K562 (cell line): ENCODE results near the gene CCDC124. TPM values are rescaled to one million over a fixed set of nuclear protein-coding genes. Genes with fewer than 3 reads are reported as not detected.
A peak's percentile ranks its signal among the peaks of the same experiment; 100 is the strongest.

ENCODE experiments used
- ARID2 ChIP-seq: fragments of 450-650 bp; IDR thresholded peaks from 2 replicates; pipeline ENCODE4 v1.6.1; 2017; ENCODE audit warnings: antibody characterized with exemption, mild to moderate bottlenecking
- BCL6 ChIP-seq: fragments of 250-450 bp; sonication (Bioruptor Pico); IDR thresholded peaks from 2 replicates; pipeline ENCODE4 v1.4.0; 2020
- C11orf30 ChIP-seq: fragments of 450-650 bp; IDR thresholded peaks from 2 replicates; pipeline ENCODE4 v1.6.1; 2016; ENCODE audit warnings: low read depth, mild to moderate bottlenecking
- DMBX1 ChIP-seq: fragments of 250-450 bp; sonication (Bioruptor Pico); IDR thresholded peaks from 2 replicates; pipeline ENCODE4 v1.8.0; 2022; ENCODE audit warnings: inconsistent platforms, mild to moderate bottlenecking, moderate library complexity, borderline replicate concordance
- ELF4 ChIP-seq: fragments of 450-650 bp; formaldehyde crosslinking; IDR thresholded peaks from 2 replicates; pipeline ENCODE4 v1.4.0; 2022; ENCODE audit warnings: missing genetic modification characterization
- NCOA1 ChIP-seq: fragments of 450-650 bp; IDR thresholded peaks from 2 replicates; pipeline ENCODE4 v1.6.1; 2016; ENCODE audit warnings: low read depth
- NONO ChIP-seq, 2 experiments: fragments of 200-400 bp in 1 of 2; fragments of 450-650 bp in 1 of 2; formaldehyde crosslinking in 1 of 2; IDR thresholded peaks; 2 replicates each; pipeline ENCODE4 v1.6.1; 2017; ENCODE audit warnings: low read depth in 2 of 2, mild to moderate bottlenecking in 2 of 2, moderate library complexity in 2 of 2, low read length in 1 of 2
- NR2C1 ChIP-seq, 2 experiments: fragments of 450-650 bp; IDR thresholded peaks; 2 replicates each; pipeline ENCODE4 v1.6.1; 2017; ENCODE audit warnings: mild to moderate bottlenecking in 2 of 2, antibody characterized with exemption in 1 of 2, inconsistent platforms in 1 of 2, missing compliant biosample characterization in 1 of 2, missing genetic modification characterization in 1 of 2
- RAD51 ChIP-seq: fragments of 450-650 bp; IDR thresholded peaks from 2 replicates; pipeline ENCODE4 v1.7.1; 2016; ENCODE audit warnings: low read depth, mild to moderate bottlenecking, borderline replicate concordance
- SMAD3 ChIP-seq: fragments of 450-650 bp; formaldehyde crosslinking; conservative IDR thresholded peaks from 2 replicates; pipeline ENCODE4 v1.4.0; 2020; ENCODE audit warnings: mild to moderate bottlenecking
- SMAD4 ChIP-seq: fragments of 250-450 bp; sonication (Bioruptor Pico); conservative IDR thresholded peaks from 2 replicates; pipeline ENCODE4 v1.8.0; 2021; ENCODE audit warnings: inconsistent platforms, mild to moderate bottlenecking, moderate library complexity
- SMC3 ChIP-seq: conservative IDR thresholded peaks from 2 replicates; pipeline ENCODE4 v1.6.1; 2011; ENCODE audit warnings: low read depth, low read length, improper control_type of control experiment; ENCODE audit not compliant: insufficient read depth
- SREBF1 ChIP-seq: fragments of 150-350 bp; IDR thresholded peaks from 2 replicates; pipeline ENCODE4 v1.6.1; 2014; ENCODE audit warnings: antibody characterized with exemption, low read depth, low read length, borderline replicate concordance
- TBP ChIP-seq: optimal IDR thresholded peaks from 2 replicates; pipeline ENCODE3; 2011; ENCODE audit warnings: low read depth, low read length, improper control_type of control experiment
- THRAP3 ChIP-seq: fragments of 450-650 bp; IDR thresholded peaks from 2 replicates; pipeline ENCODE4 v1.6.1; 2016; ENCODE audit warnings: mild to moderate bottlenecking, inconsistent platforms, borderline replicate concordance
- ZNF551 ChIP-seq: fragments of 250-450 bp; sonication (Bioruptor Pico); IDR thresholded peaks from 2 replicates; pipeline ENCODE4 v1.5.0; 2021; ENCODE audit warnings: mild to moderate bottlenecking, moderate library complexity
- ZNF764 ChIP-seq: fragments of 250-450 bp; sonication (Bioruptor Pico); IDR thresholded peaks from 2 replicates; pipeline ENCODE4 v1.4.0; 2020; ENCODE audit warnings: low read depth, mild to moderate bottlenecking, moderate library complexity
- polyA plus RNA-seq, 8 experiments: library from polyadenylated mRNA; depleted of rRNA in 4 of 8; stranded (reverse) in 5 of 8; unstranded in 3 of 8; fragments of >200 nt; fragmentation: Nextera tagmentation in 2 of 8; fragmentation: Illumina TruSeq in 1 of 8; extraction: Ambion mirVana in 2 of 8; extraction: Trizol in 1 of 8; gene quantifications; 2 replicates each; pipeline versions ENCODE4 v1.2.1 to v1.2.3, GENCODE V29; 2011 to 2014; ENCODE audit warnings: inconsistent platforms in 1 of 8, missing spikeins in 1 of 8
- total RNA-seq, 7 experiments: library from RNA; depleted of rRNA in 6 of 7; stranded (reverse); fragments of >200 nt in 6 of 7; fragmentation: Illumina TruSeq in 2 of 7; extraction: Trizol in 2 of 7; gene quantifications; 2 replicates each; pipeline versions ENCODE4 v1.2.1 to v1.2.3, GENCODE V29; 2011 to 2021; ENCODE audit warnings: low replicate concordance in 1 of 7
- TF ChIP-seq, protein P1 (sequence below): sonication (generic); formaldehyde crosslinking; IDR thresholded peaks from 2 replicates; pipeline ENCODE4 v1.8.1; 2023; ENCODE audit warnings: mild to moderate bottlenecking, missing genetic modification reagents, moderate library complexity
- TF ChIP-seq, protein P2 (sequence below): fragments of 450-650 bp; IDR thresholded peaks from 2 replicates; pipeline ENCODE4 v1.6.1; 2014; ENCODE audit warnings: low read depth, mild to moderate bottlenecking, moderate library complexity, borderline replicate concordance
- TF ChIP-seq, protein P3 (sequence below): fragments of 250-450 bp; sonication (Bioruptor Pico); IDR thresholded peaks from 2 replicates; pipeline ENCODE4 v1.5.0; 2021
- TF ChIP-seq, protein P4 (sequence below): IDR thresholded peaks from 3 replicates; pipeline ENCODE4 v1.6.1; 2011; ENCODE audit warnings: borderline replicate concordance, mild to moderate bottlenecking, moderate library complexity; ENCODE audit not compliant: insufficient read length; ENCODE audit errors: extremely low read depth

CCDC124 gene
- total and polyA plus RNA-seq, 9 of the 15 experiments (the other 6 are each of a cell fraction or from before 2014, with no cell fraction given), result 5.8 to 234 (median 40.1) TPM

DNA sequence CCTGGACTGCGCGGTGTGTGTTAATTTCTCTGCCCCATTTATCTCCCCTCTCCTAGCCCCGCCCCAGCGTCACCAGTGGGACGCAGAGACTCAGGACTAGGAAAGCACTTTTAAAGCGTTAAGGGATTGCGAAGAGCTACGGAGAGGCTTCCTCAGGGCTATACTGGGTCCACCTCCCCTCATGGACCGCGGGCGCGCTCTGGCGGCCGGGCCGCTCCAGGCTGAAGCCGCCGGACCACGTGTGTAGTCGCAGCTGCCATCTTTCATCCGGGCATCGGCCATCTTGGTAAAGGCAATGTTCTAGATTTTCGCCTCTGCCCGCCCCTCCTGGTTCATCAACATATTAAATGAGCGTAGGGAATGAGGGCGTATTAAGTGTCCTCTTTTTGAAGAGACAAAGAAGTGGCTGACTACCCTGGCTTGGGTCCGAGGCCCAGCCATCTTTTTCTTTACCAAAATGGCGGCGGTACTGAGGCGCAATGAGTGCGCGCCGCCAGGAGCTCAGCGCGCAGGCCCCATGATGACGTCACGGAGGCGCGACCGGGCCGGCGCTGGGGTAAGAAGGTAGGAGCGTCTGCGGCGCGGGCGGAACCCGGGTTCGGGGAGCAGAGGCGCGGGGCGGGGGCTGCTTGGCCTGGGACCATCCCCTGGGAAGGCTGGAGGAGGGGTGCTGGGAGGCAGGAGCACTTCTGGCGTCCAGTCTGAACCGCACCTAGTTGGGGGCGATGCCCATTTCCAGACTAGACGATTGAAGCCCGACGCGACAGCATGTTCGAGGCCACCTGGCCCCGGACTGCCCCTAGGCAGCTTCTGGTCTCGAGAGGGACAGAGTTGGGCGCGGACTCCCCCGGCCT is at the start of gene CCDC124 (continued):
- TF ChIP-seq, protein P1, sequence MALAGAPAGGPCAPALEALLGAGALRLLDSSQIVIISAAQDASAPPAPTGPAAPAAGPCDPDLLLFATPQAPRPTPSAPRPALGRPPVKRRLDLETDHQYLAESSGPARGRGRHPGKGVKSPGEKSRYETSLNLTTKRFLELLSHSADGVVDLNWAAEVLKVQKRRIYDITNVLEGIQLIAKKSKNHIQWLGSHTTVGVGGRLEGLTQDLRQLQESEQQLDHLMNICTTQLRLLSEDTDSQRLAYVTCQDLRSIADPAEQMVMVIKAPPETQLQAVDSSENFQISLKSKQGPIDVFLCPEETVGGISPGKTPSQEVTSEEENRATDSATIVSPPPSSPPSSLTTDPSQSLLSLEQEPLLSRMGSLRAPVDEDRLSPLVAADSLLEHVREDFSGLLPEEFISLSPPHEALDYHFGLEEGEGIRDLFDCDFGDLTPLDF (CRISPR knock-in tag), result no peak
- TF ChIP-seq NONO (IDR thresholded peaks at IDR 0.05; ENCODE audit: low read depth in 2 of 2, low read length in 1 of 2) (0 out of 4 replicates have a peak, but pooled peaks of 1 of the 2 experiments have one; percentile 12), TBP (peak; percentile 44), NR2C1 (IDR thresholded peaks at IDR 0.05) (peak; percentile 96), NR2C1 (tag; IDR thresholded peaks at IDR 0.05) (peak; percentile 94), SMAD3 (peak; percentile 95), ELF4 (CRISPR knock-in tag) (peak; percentile 29; the same call in 1 of the 2 replicates), SMC3 (peak; percentile 99), SREBF1 (0 out of 2 replicates have a peak, but pooled peaks have one; percentile 45), DMBX1 (CRISPR knock-in tag) (peak; percentile 96), RAD51 (peak; percentile 88), ARID2 (peak; percentile 97), BCL6 (CRISPR knock-in tag) (peak; percentile 93), NCOA1 (no peak), C11orf30 (peak; percentile 94), ZNF764 (no peak), THRAP3 (no peak), SMAD4 (CRISPR knock-in tag) (peak; percentile 94), ZNF551 (no peak)
- TF ChIP-seq, protein P2, sequence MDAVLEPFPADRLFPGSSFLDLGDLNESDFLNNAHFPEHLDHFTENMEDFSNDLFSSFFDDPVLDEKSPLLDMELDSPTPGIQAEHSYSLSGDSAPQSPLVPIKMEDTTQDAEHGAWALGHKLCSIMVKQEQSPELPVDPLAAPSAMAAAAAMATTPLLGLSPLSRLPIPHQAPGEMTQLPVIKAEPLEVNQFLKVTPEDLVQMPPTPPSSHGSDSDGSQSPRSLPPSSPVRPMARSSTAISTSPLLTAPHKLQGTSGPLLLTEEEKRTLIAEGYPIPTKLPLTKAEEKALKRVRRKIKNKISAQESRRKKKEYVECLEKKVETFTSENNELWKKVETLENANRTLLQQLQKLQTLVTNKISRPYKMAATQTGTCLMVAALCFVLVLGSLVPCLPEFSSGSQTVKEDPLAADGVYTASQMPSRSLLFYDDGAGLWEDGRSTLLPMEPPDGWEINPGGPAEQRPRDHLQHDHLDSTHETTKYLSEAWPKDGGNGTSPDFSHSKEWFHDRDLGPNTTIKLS, result peak; percentile 72
- TF ChIP-seq, protein P3, sequence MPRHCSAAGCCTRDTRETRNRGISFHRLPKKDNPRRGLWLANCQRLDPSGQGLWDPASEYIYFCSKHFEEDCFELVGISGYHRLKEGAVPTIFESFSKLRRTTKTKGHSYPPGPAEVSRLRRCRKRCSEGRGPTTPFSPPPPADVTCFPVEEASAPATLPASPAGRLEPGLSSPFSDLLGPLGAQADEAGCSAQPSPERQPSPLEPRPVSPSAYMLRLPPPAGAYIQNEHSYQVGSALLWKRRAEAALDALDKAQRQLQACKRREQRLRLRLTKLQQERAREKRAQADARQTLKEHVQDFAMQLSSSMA, result 0 out of 2 replicates have a peak, but pooled peaks have one; percentile 79
- TF ChIP-seq, protein P4, sequence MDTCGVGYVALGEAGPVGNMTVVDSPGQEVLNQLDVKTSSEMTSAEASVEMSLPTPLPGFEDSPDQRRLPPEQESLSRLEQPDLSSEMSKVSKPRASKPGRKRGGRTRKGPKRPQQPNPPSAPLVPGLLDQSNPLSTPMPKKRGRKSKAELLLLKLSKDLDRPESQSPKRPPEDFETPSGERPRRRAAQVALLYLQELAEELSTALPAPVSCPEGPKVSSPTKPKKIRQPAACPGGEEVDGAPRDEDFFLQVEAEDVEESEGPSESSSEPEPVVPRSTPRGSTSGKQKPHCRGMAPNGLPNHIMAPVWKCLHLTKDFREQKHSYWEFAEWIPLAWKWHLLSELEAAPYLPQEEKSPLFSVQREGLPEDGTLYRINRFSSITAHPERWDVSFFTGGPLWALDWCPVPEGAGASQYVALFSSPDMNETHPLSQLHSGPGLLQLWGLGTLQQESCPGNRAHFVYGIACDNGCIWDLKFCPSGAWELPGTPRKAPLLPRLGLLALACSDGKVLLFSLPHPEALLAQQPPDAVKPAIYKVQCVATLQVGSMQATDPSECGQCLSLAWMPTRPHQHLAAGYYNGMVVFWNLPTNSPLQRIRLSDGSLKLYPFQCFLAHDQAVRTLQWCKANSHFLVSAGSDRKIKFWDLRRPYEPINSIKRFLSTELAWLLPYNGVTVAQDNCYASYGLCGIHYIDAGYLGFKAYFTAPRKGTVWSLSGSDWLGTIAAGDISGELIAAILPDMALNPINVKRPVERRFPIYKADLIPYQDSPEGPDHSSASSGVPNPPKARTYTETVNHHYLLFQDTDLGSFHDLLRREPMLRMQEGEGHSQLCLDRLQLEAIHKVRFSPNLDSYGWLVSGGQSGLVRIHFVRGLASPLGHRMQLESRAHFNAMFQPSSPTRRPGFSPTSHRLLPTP, result no peak
